Hepatocyte (in vitro differentiated cells): ENCODE data around the gene CDC42BPA. TPM values are rescaled to one million over a fixed set of nuclear protein-coding genes. Genes with fewer than 3 reads are reported as not detected.

Experiments used
- DNase-seq: peaks from one replicate; pipeline ENCODE4 v3.0.0-alpha.2; 2016; ENCODE audit warnings: low spot score
- H2AFZ ChIP-seq: fragments of 200-600 bp; sonication (generic); 2 replicates; pipeline ENCODE4 v1.6.0; 2016; ENCODE audit warnings: antibody characterized with exemption, mild to moderate bottlenecking
- H3K27ac ChIP-seq: fragments of 200-600 bp; sonication (generic); 2 replicates; pipeline ENCODE4 v1.5.1; 2016; ENCODE audit warnings: mild to moderate bottlenecking
- H3K27me3 ChIP-seq: fragments of 200-600 bp; sonication (generic); 2 replicates; pipeline ENCODE4 v1.6.1; 2016
- H3K36me3 ChIP-seq: fragments of 200-600 bp; sonication (generic); replicated peaks from 2 replicates; pipeline ENCODE4 v1.5.1; 2016; ENCODE audit warnings: low read depth; ENCODE audit not compliant: insufficient read depth
- H3K4me1 ChIP-seq: fragments of 200-600 bp; sonication (generic); 2 replicates; pipeline ENCODE4 v1.5.1; 2016; ENCODE audit warnings: mild to moderate bottlenecking, moderate library complexity; ENCODE audit not compliant: insufficient read depth
- H3K4me2 ChIP-seq: fragments of 200-600 bp; sonication (generic); 2 replicates; pipeline ENCODE4 v1.6.0; 2016
- H3K4me3 ChIP-seq: fragments of 200-600 bp; sonication (generic); 2 replicates; pipeline ENCODE4 v1.5.1; 2016; ENCODE audit warnings: mild to moderate bottlenecking
- H3K79me2 ChIP-seq: fragments of 200-600 bp; sonication (generic); 2 replicates; pipeline ENCODE4 v1.6.0; 2017; ENCODE audit warnings: mild to moderate bottlenecking
- H3K9me2 ChIP-seq: fragments of 200-600 bp; sonication (generic); replicated peaks from 2 replicates; pipeline ENCODE4 v1.6.0; 2017; ENCODE audit warnings: mild to moderate bottlenecking; ENCODE audit not compliant: insufficient read depth
- H3K9me3 ChIP-seq: fragments of 200-600 bp; sonication (generic); 2 replicates; pipeline ENCODE4 v1.5.1; 2016; ENCODE audit warnings: low read depth, mild to moderate bottlenecking
- H4K20me1 ChIP-seq: fragments of 200-600 bp; sonication (generic); 2 replicates; pipeline ENCODE4 v1.6.0; 2016; ENCODE audit warnings: mild to moderate bottlenecking; ENCODE audit not compliant: insufficient read depth, poor library complexity, severe bottlenecking
- CTCF ChIP-seq: fragments of 200-600 bp; sonication (generic); IDR thresholded peaks from 2 replicates; pipeline ENCODE4 v1.5.1; 2016; ENCODE audit warnings: antibody characterized with exemption, mild to moderate bottlenecking; ENCODE audit not compliant: poor library complexity
- EZH2 ChIP-seq: fragments of 200-600 bp; sonication (generic); IDR thresholded peaks from 2 replicates; pipeline ENCODE4 v1.6.1; 2016; ENCODE audit warnings: antibody characterized with exemption, mild to moderate bottlenecking, borderline replicate concordance
- EZH2phosphoT487 ChIP-seq: fragments of 200-600 bp; sonication (generic); IDR thresholded peaks from one replicate; pipeline ENCODE4 v1.6.1; 2018; ENCODE audit warnings: antibody characterized with exemption, mild to moderate bottlenecking, low read depth, moderate library complexity; ENCODE audit not compliant: unreplicated experiment, severe bottlenecking
- WGBS: methylation state at CpG from one replicate; pipeline ENCODE4 v1.1.6; 2016; ENCODE audit warnings: low lambda C conversion rate; ENCODE audit errors: missing lambda C conversion rate; 5-methylcytosine and 5-hydroxymethylcytosine counted together
- polyA plus RNA-seq: library from polyadenylated mRNA; unstranded; fragments of >200 nt; fragmentation: Nextera tagmentation; extraction: Ambion mirVana; gene quantifications from 2 replicates; pipeline ENCODE4 v1.2.1, GENCODE V29; 2016
- total RNA-seq: library from RNA; depleted of rRNA; stranded (reverse); fragments of >200 nt; gene quantifications from 2 replicates; pipeline ENCODE4 v1.2.3, GENCODE V29; 2014

CDC42BPA gene
- total and polyA plus RNA-seq, 2 experiments from 2014 or later: 24.5 to 40.9 TPM

- no peak overlapping the region for H2AFZ ChIP-seq
- no peak for TF ChIP-seq EZH2
- no peak for TF ChIP-seq CTCF
- no peak for TF ChIP-seq EZH2phosphoT487
- H3K4me1 ChIP-seq: no peaks in the 10 kb centered on the region
- no peak overlapping the region for H3K4me2 ChIP-seq
- H3K9me3 ChIP-seq: no peaks in the 10 kb centered on the region
- no peak overlapping the region for H3K4me3 ChIP-seq
- no peaks in the 10 kb centered on the region for H4K20me1 ChIP-seq
- H3K27ac ChIP-seq: no peak overlapping the region
- no peaks in the 10 kb centered on the region for H3K79me2 ChIP-seq
- DNase-seq: no peak
- H3K27me3 ChIP-seq: no peaks in the 10 kb centered on the region
- H3K36me3 ChIP-seq: no peaks in the 10 kb centered on the region
- 32% methylated on average over 1 of the region's 1 CpG for WGBS
- no peaks in the 10 kb centered on the region for H3K9me2 ChIP-seq
Observed at GRCh38 chr1:227351443-227351842, 33.2 kb upstream of the CDC42BPA start.

DNA sequence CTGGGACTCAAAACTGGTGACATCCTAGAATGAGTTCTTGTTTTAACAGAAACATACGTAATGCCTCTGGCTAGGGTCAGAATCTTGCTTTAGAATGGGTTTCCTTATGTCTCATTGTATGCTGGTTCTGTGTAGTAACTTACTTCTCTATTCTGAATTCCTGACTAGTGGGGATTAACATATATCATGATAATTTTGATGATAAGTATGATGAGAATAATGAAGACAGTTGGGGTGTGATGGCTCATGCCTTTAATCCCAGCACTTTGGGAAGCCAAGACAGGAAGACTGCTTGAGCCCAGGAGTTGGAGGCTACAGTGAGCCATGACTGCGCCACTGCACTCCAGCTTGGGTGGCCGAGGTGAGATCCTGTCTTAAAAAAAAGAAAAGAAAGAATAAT is 31.7 kb upstream of the CDC42BPA start:
- TF ChIP-seq EZH2: no peak
- no peak for TF ChIP-seq CTCF
- no peak for TF ChIP-seq EZH2phosphoT487
- 96% methylated on average over 3 of the region's 3 CpGs for WGBS
- no peak overlapping the region for H2AFZ ChIP-seq

GRCh38 chr1:227343727-227344551 is 25.6 kb upstream of the CDC42BPA start:
- TF ChIP-seq CTCF: no peak
- no peak for TF ChIP-seq EZH2
- no peak for TF ChIP-seq EZH2phosphoT487
- Histone ChIP-seq H3K4me1 (no peaks in the 10 kb centered on the region), H3K9me3 (no peaks in the 10 kb centered on the region), H3K4me2 (peak overlapping the region; percentile 43), H3K9me2 (no peaks in the 10 kb centered on the region), H3K4me3 (no peak overlapping the region), H2AFZ (no peak overlapping the region), H4K20me1 (no peaks in the 10 kb centered on the region), H3K27ac (peak overlapping the region; percentile 54), H3K36me3 (no peaks in the 10 kb centered on the region), H3K27me3 (no peaks in the 10 kb centered on the region), H3K79me2 (no peaks in the 10 kb centered on the region)
- peak; percentile 32 for DNase-seq
- WGBS: 42% methylated on average over 3 of the region's 3 CpGs

More for the DNA sequence above, 31.7 kb upstream of the CDC42BPA start:
- H3K9me3 ChIP-seq: no peaks in the 10 kb centered on the region
- no peak for DNase-seq
- H3K4me3 ChIP-seq: no peak overlapping the region
- no peaks in the 10 kb centered on the region for H3K4me1 ChIP-seq
- H3K27ac ChIP-seq: no peak overlapping the region
- no peaks in the 10 kb centered on the region for H3K9me2 ChIP-seq
- no peaks in the 10 kb centered on the region for H3K36me3 ChIP-seq
- no peaks in the 10 kb centered on the region for H3K79me2 ChIP-seq
- no peak overlapping the region for H3K4me2 ChIP-seq
- no peaks in the 10 kb centered on the region for H4K20me1 ChIP-seq
- no peaks in the 10 kb centered on the region for H3K27me3 ChIP-seq
